Right lung (tissue), 5 donors: ENCODE measurements around the gene ARF1. TPM values are rescaled to one million over a fixed set of nuclear protein-coding genes. Genes with fewer than 3 reads are reported as not detected.

ENCODE experiments used
- DNase-seq, 2 donors: peaks; one replicate each; pipeline ENCODE4 v3.0.0-alpha.2; 2013
- polyA plus RNA-seq, 5 donors: library from polyadenylated mRNA; unstranded; fragments of 120-200 nt; gene quantifications; one replicate each; pipeline versions ENCODE4 v1.2.1 to v1.2.3, GENCODE V29; 2013; ENCODE audit warnings: inconsistent platforms in 1 of 5, low replicate concordance in 1 of 5; ENCODE audit not compliant: insufficient read length in 5 of 5, insufficient read depth in 1 of 5

The ARF1 gene
- polyA plus RNA-seq, 5 donors, result 258 to 388 (median 282) TPM

DNA sequence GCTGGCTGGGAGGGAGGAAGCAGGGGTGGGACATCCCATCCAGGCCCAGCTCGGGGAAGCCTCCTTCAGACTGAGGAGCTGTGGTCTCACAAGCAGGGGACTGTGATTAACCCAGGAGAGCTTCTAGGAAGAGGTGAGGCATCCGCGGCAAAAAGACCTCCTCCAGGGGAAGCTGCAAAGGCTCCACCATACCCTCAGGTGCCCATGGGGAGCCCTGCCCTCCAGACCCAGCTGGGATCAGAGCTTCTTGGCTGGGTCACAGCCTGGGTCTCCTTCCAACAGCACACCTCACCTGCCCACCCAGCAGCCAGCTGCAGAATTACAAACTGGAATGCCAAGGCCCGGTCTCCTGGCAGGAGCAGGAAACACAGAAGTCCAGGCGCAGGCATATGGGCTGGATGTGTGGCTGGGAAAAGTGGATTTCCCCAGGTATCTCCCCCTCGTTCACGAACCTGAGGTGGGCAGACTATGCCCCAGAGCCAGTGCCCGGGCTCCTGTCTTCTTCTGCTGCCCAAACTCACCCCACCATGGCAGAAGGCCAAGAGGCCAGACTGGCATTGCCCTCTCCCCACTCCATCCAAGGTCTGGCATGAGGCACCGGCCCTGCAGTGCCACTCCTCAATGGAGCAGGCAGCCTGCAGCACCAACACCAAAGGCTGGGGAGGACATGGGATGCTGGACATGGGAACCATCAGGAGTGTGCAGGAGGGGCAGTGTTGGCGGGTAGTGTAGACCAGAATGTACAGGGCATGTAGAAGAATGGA is 15.4 kb upstream of the ARF1 start:
- no peak for DNase-seq

DNA sequence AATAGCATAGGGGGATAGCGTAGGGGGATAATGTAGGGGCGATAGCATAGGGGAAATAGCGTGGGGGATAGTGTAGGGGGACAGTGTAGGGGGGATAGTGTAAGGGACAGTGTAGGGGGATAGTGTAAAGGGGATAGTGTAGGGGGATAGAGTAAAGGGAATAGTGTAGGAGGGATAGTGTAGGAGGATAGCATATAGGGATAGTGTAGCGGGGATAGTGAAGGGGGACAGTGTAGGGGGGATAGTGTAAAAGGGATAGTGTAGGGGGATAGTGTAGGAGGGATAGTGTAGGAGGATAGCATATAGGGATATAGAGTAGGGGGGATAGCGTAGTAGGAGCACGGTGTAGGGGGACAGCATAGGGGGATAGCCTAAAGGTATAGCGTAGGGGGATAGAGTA is 14.1 kb upstream of the ARF1 start:
- no peak for DNase-seq

DNA sequence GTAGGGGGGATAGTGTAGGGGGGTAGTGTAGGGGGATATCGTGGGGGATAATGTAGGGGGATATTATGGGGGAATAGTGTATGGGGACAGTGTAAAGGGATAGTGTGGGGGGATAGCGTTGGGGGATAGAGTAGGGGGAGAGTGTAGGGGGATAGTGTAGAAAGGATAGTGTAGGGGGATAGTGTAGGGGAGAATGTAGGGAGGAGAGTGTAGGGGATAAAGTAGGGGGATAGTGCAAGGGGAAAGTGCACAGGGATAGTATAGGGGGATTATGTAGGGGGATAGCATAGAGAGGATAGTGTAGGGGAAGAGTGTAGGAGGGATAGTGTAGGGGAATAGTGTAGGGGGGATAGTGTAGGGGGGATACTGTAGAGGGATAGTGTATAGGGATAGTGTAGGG is 12.3 kb upstream of the ARF1 start:
- DNase-seq, result no peak

DNA sequence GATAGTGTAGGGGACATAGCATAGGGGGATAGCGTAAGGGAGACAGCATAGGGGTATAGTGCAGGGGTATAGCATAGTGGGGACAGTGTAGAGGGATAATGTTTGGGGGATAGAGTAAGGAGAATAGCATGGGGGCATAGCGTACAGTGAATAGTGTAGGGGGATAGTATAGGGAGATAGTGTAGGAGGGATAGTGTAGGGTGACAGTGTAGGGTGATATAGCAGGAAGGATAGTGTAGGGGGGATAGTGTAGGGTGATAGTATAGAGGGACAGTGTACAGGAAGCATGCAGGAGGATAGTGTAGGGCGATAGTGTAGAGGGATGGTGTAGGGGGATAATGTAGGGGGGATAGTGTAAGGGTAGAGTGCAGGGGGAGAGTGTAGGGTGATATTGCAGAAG is 11.7 kb upstream of the ARF1 start:
- no peak for DNase-seq

DNA sequence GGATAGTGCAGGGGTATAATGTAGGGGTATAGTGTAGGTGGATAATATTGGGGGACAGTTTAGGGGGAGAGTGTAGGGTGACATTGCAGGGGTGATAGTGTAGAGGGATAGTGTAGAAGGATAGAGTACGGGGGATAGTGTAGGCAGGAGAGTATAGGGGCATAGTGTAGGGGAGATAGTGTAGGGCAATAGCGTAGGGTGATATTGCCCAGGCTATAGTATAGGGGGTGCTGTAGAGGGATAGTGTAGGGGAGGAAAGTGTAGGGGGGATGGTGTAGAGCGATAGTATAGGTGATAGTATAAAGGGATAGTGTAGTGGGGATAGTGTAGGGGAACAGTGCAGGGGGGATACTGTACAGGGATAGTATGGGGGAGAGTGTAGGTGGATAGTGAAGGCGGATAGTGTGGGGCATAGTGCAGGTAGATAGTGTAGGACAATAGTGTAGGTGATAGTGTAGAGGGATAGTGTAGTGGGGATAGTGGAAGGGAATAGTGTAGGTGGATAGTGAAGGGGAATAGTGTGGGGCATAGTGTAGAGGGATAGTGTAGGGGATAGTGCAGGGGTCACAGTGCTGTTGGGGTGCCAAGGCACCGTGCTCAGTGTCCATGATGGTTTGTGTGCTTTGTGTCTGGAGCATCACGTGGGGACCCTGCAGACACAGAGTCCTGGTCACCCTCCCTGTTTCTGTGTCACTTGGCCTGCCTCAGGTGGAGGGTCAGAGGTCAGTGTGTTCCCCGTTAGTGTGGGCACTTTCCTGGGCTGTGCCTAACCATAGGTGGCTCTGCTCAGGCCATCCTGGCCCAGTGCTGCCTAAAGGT is 10.5 kb upstream of the ARF1 start:
- DNase-seq, result no peak

DNA sequence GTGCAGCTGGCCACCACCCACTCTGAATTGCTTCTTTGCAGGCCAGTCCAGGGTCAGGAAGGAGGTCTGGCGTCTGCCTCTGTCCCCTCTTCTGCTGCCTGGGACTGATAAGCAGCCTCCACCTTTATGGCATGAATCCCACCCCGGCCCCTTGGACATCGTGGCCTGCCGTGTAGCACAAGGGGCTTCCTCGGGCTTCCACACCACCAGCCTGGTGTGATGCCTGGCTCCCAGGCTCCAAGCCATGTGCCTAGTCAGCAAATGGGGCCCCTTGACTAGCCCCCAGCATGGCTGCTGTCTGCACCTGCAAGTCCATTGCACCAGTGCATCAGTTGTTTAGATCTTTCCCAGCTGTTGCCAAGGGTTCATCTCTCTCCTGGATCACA is 9.9 kb upstream of the ARF1 start:
- no peak for DNase-seq

DNA sequence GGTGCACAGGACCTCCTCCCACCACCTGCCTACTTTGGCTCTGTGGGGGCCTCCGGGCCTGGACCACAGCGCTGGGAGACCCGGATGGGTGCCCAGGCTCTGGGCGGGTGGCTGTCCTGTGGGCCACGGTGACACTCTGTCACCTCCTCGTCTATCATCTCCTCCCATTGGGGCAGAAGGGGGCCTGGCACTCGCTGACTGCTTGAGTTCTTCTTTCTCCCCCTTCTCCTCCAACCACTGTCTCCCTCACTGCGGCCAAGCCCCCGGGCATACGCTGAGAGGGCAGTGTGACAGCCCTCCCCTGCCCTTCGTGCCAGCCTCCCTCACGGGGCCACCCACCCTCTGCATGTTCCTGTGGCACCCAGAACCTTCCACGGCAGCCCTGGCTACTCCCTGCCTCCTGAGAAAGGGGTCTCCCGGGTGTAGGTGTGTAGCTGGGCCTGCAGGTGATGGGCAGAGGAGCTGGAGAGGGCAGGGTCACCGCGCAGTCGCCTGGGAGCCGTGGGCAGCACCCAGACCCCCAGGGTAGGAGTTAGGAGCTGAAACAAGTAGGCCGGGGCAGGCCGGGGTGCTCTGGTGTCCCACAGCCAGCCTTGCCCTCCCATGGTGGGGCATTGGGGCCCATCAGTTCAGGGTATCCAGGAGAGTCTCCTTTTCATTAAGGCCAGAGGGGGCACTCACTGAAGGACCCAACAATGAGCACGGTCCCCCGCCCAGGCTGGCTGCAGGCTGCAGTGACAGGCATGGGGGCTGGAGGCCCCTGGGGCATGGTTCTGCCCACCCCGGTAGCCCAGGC is 9.2 kb upstream of the ARF1 start:
- no peak for DNase-seq

DNA sequence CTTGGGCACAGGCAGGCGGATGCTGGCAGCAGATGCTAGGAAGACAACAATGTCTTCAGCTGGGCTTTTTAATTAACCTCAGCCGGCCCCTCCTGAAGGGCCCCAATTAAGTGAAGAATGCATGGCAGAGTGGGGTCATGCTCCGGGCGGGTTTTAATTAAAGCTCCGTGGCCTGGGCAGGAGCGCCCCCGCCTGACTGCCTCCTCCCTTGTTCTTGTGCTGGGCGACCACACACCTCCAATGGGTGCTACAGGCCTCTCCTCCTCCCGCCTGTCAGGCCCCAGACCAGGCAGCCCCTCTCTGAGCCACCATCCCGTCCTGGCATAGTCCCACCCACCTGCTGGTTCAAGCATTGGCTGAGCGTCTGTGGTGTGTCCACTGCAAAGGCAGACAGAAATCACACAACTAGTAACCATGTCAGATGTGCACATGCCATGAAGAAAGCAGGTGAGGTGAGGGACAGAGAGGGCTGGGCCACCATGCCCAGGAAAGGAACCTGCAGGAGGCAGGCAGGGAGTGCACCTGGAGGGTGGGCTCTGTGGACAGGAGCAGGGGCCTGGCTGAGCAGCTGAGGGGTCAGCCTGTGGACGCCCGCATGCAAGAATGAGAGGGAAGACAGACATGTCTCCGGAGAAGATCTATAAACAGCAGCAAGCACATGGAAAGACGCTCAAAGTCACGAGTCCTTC is 8.5 kb upstream of the ARF1 start:
- no peak for DNase-seq

DNA sequence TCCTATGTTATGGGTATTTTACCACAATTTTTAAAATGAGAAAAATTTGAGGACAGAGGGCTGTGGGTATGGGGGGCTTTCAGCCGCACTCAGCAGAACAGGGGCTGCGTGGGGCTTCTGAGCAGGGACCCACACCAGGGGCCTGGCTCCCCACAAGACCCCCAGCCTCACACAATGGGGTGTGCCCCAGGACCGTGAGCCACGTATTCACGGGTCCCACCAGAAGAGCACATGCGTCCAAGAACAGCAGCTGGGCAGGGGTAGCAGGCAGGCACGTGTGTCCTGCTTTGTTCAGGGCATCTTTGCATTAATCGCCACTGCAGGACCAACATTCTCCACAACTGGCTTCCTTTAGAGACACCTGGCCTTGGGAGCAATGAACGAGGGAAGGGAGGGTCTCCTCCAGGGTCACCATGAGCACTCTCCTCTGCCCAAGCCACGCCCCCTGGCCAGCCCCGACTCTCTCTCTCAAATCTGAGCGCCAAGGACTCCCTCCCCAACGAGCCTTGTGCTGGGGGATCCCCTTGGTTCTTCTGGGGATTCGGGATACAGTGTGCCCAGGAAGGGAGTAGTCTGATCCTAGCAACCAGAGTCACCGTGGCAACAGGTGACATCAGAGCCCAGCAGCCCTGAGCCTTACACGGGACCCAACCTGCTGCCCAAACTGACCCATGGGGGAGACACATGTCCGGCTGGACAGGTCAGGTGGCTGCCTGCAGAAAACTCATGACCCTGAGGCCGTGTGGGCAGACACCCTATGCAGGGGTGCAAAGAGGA is 7.4 kb upstream of the ARF1 start:
- DNase-seq, result no peak

DNA sequence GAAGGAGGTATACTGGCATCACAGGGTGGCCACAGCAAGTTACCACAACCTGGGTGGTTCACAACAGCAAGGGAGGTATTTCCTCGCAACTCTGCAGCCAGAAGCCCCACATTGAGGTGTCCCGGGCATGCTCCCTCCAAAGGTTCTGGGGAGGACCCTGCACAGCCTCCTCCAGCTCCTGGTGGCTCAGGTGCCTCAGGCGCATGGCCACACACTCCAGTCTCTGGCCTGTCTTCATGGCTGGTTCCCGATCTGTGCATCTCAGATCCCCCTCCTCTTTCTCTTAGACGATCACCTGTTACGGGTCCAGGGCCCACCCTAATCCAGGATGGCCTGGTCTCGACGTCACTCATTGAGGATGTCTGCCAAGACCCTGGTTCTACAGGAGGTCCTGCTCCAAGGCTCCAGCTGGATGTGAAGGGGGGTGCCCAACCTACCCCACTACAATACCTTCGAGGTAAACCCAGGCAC is 6.7 kb upstream of the ARF1 start:
- no peak for DNase-seq

DNA sequence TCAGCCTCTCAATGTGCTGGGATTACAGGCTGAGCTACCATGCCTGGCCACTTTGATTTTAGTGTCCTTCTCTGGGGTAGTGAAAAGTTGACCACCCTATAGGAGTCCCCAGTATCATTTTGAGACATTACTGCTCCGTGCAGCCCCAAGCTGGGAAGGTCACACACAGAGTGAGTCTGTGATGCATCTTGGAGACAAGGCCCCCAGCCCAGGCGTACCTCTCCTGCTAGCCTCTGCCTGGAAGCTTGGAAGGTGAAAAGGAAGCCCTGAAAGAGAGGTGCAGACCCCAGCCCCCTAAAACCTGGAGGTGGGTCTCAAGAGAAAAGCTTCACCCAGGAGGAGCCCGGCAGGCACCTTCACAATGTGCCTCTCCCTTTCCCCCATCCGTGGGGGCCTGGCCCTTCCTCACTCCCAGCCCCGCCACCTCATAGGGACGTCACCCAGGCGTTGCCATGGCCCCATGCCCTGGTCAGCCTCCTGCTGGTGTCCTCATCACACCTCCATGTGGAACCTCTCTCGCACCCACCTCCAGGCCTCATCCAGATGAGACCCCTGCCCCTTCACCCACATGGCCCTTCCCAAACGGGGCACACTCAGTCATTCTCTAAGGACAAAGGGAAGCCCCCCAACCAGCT is 5.6 kb upstream of the ARF1 start:
- no peak for DNase-seq

DNA sequence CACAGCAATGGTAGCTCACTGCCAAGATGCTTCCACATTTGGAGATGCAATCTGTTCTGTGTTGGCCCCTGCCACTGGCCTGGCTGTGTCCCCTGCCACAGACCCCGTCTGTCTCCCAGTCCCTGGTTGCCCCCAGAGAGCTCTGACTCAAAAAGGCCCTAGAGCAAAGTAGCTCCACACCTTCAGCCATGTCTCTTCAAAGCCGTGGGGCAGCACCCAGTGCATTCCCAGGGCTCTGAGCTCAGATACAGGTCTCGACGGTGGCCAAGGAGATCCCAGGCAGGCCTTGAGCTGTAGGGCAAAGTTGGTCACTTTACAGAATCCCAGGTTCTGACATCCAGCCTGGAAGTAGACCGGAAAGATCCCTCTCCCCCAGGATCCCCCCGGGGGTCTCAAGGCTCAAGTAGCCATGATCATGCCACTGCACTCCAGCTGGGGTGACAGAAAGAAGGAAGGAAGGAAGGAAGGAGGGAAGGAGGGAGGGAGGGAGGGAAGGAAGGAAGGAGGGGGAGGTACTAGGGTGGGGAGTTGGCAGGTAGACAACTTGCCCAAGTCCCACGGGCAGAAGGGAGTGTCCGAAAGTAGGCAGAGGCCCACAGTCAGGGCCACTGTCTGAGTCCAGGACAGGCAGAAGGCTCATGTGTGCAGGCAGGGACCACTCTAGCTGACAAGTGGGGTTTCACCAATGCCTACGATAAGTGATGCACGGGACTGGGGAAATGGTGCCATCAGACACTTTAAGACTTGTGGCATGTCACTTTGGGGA is 4.8 kb upstream of the ARF1 start:
- no peak for DNase-seq

DNA sequence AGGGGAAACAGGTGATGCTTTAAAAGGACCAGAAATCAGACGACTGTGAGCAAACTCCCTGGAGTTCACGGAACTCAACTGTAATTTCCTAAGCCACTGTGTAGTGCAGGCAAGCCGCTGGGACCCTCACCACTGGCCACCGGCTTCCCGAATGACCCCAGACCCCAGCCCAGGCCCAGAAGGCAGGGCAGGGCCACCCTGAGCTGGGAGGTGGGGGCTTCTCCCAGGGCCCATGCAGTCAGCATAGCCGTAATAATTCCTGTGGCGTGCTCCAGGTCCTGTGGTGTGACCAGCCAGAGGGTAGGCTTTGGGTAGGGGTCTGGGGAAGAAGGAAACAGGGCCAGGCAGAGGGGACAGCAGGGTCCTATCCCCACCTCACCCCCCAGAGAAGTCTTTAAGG is 3.5 kb upstream of the ARF1 start:
- DNase-seq, result no peak

DNA sequence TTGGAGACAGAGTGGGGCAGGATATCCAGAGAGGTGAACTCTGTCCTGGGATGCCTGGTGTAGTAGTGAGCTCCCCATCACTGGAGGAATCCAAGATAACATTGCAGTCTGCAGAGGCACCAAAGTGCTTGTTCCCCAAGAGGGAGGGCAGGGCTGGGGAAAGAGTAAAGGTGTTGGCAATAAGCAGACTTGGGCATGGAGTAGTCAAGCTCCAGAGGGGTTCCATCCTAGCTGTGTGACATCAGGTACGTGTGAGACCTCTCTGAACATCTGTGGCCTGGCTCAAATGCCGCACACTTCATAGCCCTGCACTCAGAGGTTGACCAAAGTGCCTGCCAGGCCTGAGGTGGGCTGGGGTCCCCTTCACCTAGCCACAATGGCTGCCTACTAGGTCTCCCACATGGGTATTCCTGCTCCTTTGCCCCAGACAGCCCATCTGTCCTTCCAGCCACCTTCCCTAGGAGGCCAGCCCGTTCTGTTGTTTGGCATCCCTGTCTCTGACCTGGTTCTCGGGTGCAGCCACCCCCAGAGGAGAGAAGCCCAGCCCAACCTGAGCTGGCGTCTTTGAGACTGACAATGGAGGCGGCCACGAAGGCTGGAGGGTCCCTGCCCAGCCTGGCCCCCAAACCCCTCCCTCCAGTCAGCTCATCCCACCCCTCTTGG is 2.8 kb upstream of the ARF1 start:
- DNase-seq, result no peak

DNA sequence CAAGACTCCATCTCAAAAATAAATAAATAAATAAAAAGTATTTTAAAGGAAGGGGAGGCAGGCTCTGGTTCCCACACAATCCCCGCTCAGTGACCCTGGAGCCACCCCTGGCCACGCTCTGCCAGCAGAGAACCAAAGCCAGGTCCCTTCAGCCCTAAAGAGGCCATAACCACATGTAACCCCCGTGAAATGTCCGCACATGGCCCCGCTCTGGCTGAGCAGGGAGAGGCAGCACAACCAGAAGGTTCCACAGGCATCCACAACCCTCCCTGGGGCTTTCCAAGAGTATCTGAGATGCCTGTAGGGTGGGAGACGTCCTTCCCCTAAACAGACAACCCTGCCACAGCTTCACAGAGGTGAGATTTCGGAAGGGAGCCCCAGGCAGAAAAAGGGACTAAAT is 1.4 kb upstream of the ARF1 start:
- no peak for DNase-seq

DNA sequence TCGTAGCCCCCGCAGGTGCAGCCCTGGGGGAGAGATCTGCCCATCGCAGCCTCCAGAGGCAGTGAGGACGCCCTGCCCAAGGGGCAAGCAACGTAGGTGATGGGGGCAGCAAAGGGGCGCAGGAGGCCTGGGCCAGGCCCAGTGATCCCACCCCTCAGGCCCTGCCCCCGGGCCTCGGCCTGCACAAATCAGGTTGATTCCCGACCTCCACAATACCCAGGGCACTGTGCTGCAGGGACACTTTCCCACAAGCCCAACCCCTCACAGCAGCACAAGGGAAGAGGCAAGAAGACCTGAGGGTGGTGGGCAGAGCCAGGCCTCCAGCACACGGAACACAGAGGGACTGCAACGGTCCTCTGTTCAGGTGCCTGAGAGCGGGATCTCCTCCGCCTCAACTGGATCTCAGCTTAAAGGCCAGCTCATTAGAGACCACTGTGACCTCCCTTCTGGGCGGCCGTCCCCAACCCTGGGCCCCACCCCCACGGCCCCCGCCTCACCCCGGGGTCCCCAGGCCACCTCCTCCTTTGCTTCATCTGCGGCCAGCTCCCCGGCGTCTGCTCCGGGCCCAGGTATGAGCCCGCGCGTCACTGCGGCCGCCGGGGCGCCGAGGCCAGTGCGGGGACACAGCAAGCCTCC is 812 bp upstream of the ARF1 start:
- no peak for DNase-seq

DNA sequence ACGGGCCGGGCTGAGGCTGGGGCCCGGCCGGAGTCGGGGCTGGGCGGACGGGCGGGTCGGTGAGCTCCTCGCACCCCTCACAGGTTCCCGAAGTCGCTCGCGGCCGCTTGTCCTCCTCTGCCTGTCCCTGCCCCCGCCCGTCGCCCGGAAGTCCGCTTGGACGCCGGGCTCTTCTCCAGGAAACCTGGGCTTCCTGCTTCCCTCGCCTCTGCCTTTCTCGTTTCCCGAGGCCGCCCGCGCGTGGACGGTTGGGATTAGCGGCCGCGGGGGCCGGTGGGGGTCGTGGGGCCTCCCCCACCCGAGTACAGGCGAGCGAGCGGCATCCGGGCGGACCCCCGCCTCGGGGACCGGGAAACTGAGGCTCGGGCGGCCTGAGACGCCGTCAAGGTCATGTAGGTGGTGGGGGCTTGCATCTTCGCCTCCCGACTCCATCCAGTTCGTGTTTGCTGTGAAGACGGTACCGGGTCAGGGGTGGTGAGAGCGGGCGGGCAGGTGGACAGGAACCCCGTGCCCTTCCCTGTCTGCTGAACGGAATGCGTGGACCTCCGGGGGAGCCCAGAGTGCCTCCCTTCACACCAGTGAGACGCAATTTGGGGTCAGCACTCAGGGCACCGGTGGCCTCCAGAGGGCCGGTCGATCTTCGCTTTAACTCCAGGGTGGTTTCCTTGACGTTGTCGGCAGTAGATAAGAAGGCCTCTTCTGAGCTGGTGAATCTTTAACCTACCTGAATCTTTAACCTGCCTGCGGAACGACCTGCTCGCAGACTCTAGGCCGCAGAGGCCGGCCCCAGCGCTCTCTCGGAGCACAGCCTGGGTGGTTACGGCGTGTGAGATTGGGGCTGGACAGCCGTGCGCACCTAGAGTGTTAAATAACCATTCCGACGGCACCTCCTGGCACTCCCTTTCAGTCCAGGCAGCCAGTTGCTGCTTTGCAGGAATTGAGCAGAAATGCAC is 686 bp downstream of the ARF1 start:
- DNase-seq, result peak; percentile 44 to 50
